HCT116 (cell line): Measurements from ENCODE around the gene DIPK1B. TPM values are rescaled to one million over a fixed set of nuclear protein-coding genes. Genes with fewer than 3 reads are reported as not detected.

Source experiments
- ATAC-seq: fragments of 200-7000 bp; cut with Tn5 transposase; 2 replicates; pipeline ENCODE4 v1.9.1; 2020; ENCODE audit warnings: mild to moderate bottlenecking, moderate library complexity
- BruUV-seq: library from RNA; stranded (reverse); fragments of 400-500 nt; replicated peaks from 2 replicates; lab custom pipeline; 2021; lab: Mats Ljungman, UMichigan
- CTCF ChIA-PET: fragments of 300-600 bp; sonication (Branson Sonifier 250); formaldehyde crosslinking; loops from one replicate; lab custom pipeline; 2021; ENCODE audit warnings: antibody characterized with exemption; lab: Charles Lee
- POLR2A ChIA-PET: fragments of 300-600, 350-600 bp; sonication (Branson Sonifier 250); formaldehyde crosslinking; loops from one replicate; lab custom pipeline; 2021; ENCODE audit warnings: antibody characterized with exemption; lab: Charles Lee
- RAD21 ChIA-PET, 2 experiments: fragments of 300-600 bp; sonication (Branson Sonifier 250); formaldehyde crosslinking; loops; one replicate each; lab custom pipeline; 2023; ENCODE audit warnings: low total read pairs in 2 of 2; ENCODE audit not compliant: uncharacterized antibody in 2 of 2, unreplicated experiment in 2 of 2, low non-redundant PET in 1 of 2; lab: Charles Lee
- DNase-seq: peaks from one replicate; pipeline ENCODE4 v3.0.0-alpha.2; 2010; ENCODE audit warnings: low read depth, low spot score
- H2AFZ ChIP-seq: fragments of 200-600 bp; shearing (Covaris generic), sonication (generic); 2 replicates; pipeline ENCODE4 v1.6.1; 2017; ENCODE audit warnings: low read depth, mixed run types, mixed read lengths, antibody characterized with exemption, low read length; ENCODE audit not compliant: poor library complexity, severe bottlenecking
- H3K27ac ChIP-seq: 2 replicates; pipeline ENCODE4 v1.5.1; 2012; ENCODE audit warnings: low read depth, low read length
- H3K27me3 ChIP-seq: fragments of 200-600 bp; sonication (generic); 2 replicates; pipeline ENCODE4 v1.6.1; 2016; ENCODE audit warnings: mixed run types, low read length, mixed read lengths; ENCODE audit not compliant: insufficient read depth
- H3K36me3 ChIP-seq, 2 experiments: fragments of 200-500 bp in 1 of 2; fragments of 200-600 bp in 1 of 2; sonication (Bioruptor generic) in 1 of 2; sonication (generic) in 1 of 2; 2 replicates each; pipeline versions ENCODE4 v1.5.1 to v1.6.1; 2014 to 2016; ENCODE audit warnings: low read length in 2 of 2, inconsistent platforms in 1 of 2, mixed read lengths in 1 of 2, mixed run types in 1 of 2; ENCODE audit not compliant: insufficient read depth in 2 of 2, control insufficient read depth in 1 of 2
- H3K4me1 ChIP-seq, 2 experiments: fragments of 200-600 bp in 1 of 2; sonication (generic) in 1 of 2; 2 replicates each; pipeline versions ENCODE4 v1.5.1 to v1.6.1; 2012 to 2017; ENCODE audit warnings: low read length in 2 of 2, inconsistent platforms in 1 of 2, mild to moderate bottlenecking in 1 of 2, mixed read lengths in 1 of 2, mixed run types in 1 of 2, moderate library complexity in 1 of 2; ENCODE audit not compliant: insufficient read depth in 2 of 2, control insufficient read depth in 1 of 2
- H3K4me2 ChIP-seq: fragments of 200-600 bp; sonication (generic); 2 replicates; pipeline ENCODE4 v1.6.1; 2017; ENCODE audit warnings: mixed run types, low read length, mixed read lengths
- H3K4me3 ChIP-seq, 2 experiments: fragments of 200-600 bp in 1 of 2; sonication (generic) in 1 of 2; replicated peaks in 1 of 2; 2 replicates each; pipeline ENCODE4 v1.5.1; 2011 to 2016; ENCODE audit warnings: low read length in 2 of 2, control low read depth in 1 of 2, low read depth in 1 of 2, mild to moderate bottlenecking in 1 of 2, mixed read lengths in 1 of 2, mixed run types in 1 of 2
- H3K79me2 ChIP-seq: fragments of 200-600 bp; sonication (generic); 2 replicates; pipeline ENCODE4 v1.6.1; 2017; ENCODE audit warnings: mild to moderate bottlenecking, mixed run types, low read length, moderate library complexity, mixed read lengths; ENCODE audit not compliant: insufficient read depth
- H3K9ac ChIP-seq: fragments of 200-600 bp; sonication (generic); 2 replicates; pipeline ENCODE4 v1.6.1; 2016; ENCODE audit warnings: low read length, mixed read lengths
- H3K9me2 ChIP-seq: fragments of 200-600 bp; sonication (generic), shearing (Covaris generic); 2 replicates; pipeline ENCODE4 v1.6.1; 2017; ENCODE audit warnings: mixed run types, mild to moderate bottlenecking, moderate library complexity; ENCODE audit not compliant: insufficient read depth
- H3K9me3 ChIP-seq, 2 experiments: fragments of 200-500 bp in 1 of 2; fragments of 200-600 bp in 1 of 2; sonication (Bioruptor generic) in 1 of 2; sonication (generic) in 1 of 2; 2 replicates each; pipeline ENCODE4 v1.6.1; 2014 to 2017; ENCODE audit warnings: low read length in 2 of 2, mixed read lengths in 2 of 2, inconsistent platforms in 1 of 2, low read depth in 1 of 2, mild to moderate bottlenecking in 1 of 2, mixed run types in 1 of 2, moderate library complexity in 1 of 2; ENCODE audit not compliant: control insufficient read depth in 1 of 2, insufficient read depth in 1 of 2
- H4K20me1 ChIP-seq: fragments of 200-600 bp; sonication (generic), shearing (Covaris generic); 2 replicates; pipeline ENCODE4 v1.6.1; 2017; ENCODE audit warnings: mixed run types, mild to moderate bottlenecking, moderate library complexity; ENCODE audit not compliant: insufficient read depth
- CBX3 ChIP-seq: IDR thresholded peaks from 2 replicates; pipeline ENCODE4 v1.6.1; 2012; ENCODE audit warnings: low read depth
- CTCF ChIP-seq, 3 experiments: fragments of 200-600 bp in 1 of 3; sonication (generic) in 1 of 3; IDR thresholded peaks in 2 of 3; conservative IDR thresholded peaks in 1 of 3; 2 replicates each; pipeline ENCODE4 v1.5.1; 2012 to 2017; ENCODE audit warnings: low read depth in 2 of 3, low read length in 2 of 3, antibody characterized with exemption in 1 of 3, borderline replicate concordance in 1 of 3, control low read depth in 1 of 3, mild to moderate bottlenecking in 1 of 3, mixed read lengths in 1 of 3, mixed run types in 1 of 3, moderate library complexity in 1 of 3; ENCODE audit not compliant: insufficient read depth in 1 of 3
- EZH2 ChIP-seq: fragments of 200-600 bp; sonication (generic); IDR thresholded peaks from 2 replicates; pipeline ENCODE4 v1.6.1; 2017; ENCODE audit warnings: antibody characterized with exemption, mixed run types
- FOSL1 ChIP-seq: IDR thresholded peaks from 2 replicates; pipeline ENCODE4 v1.6.1; 2012; ENCODE audit warnings: low read depth
- POLR2AphosphoS5 ChIP-seq: IDR thresholded peaks from 2 replicates; pipeline ENCODE4 v1.6.1; 2011; ENCODE audit warnings: mild to moderate bottlenecking, low read depth, low read length, moderate library complexity
- SIN3A ChIP-seq: IDR thresholded peaks from 2 replicates; pipeline ENCODE4 v1.6.1; 2012; ENCODE audit warnings: low read depth
- TCF7L2 ChIP-seq: IDR thresholded peaks from 2 replicates; pipeline ENCODE4 v1.7.0; 2011; ENCODE audit warnings: borderline replicate concordance, inconsistent platforms; ENCODE audit not compliant: insufficient read depth, insufficient read length; ENCODE audit errors: extremely low read depth
- intact Hi-C: fragments of 100-400 bp; cut with micrococcal nuclease; formaldehyde crosslinking; loops from 2 replicates; pipeline ENCODE4 v1.10.0; 2022
- total RNA-seq: library from RNA; stranded (reverse); gene quantifications from one replicate; pipeline ENCODE4 v1.2.1, GENCODE V29; 2021; ENCODE audit not compliant: unreplicated experiment

The DIPK1B gene
- total RNA-seq, 1 experiment from 2014 or later, result 15.6 TPM

- RAD21 ChIA-PET, result no interaction called here
Measured at GRCh38 chr9:136742591-136743391, 30.4 kb downstream of the DIPK1B start, which contains the start of gene LCN10. TSS of gene LCN10 (minus strand) at chr9:136742940. CDS start at chr9:136742903, 37 bp downstream.

More at GRCh38 chr9:136742591-136743391, 30.4 kb downstream of the DIPK1B start, which contains the start of gene LCN10:
- Histone ChIP-seq H3K27me3 (no peaks in the 10 kb centered on the region), H3K4me3 (no peak within 1 kb of the TSS), H3K4me1 (no peaks in the 10 kb centered on the region), H3K36me3 (no peaks in the 10 kb centered on the region), H2AFZ (no peak within 1 kb of the TSS), H4K20me1 (no peaks in the 10 kb centered on the region), H3K79me2 (no peaks in the 10 kb centered on the region), H3K4me2 (no peak within 1 kb of the TSS), H3K9me3 (no peaks in the 10 kb centered on the region), H3K9ac (no peak within 1 kb of the TSS), H3K27ac (no peak within 1 kb of the TSS), H3K9me2 (no peaks in the 10 kb centered on the region)
- no peak for TF ChIP-seq CBX3
- TF ChIP-seq POLR2AphosphoS5, result no peak
- TF ChIP-seq TCF7L2, result no peak
- TF ChIP-seq CTCF (IDR thresholded peaks at IDR 0.05 in 2 of 3, conservative IDR thresholded peaks at IDR 0.05 in 1 of 3; ENCODE audit: borderline replicate concordance in 1 of 3, insufficient read depth in 1 of 3, low read depth in 2 of 3, low read length in 2 of 3), result peak in 2 of 3 experiments; percentile 48 to 71; a peak in 4 of 6 replicates
- TF ChIP-seq FOSL1, result no peak
- TF ChIP-seq SIN3A, result no peak
- TF ChIP-seq EZH2, result no peak
- intact Hi-C loops, result no loop called here
- POLR2A ChIA-PET, result no interaction called here
- CTCF ChIA-PET, result no interaction called here
- BruUV-seq, result no TSS peak
- peak; percentile 85 for ATAC-seq
- DNase-seq, result no peak
